ENCODE measurements around the gene ATP5IF1. TPM values are rescaled to one million over a fixed set of nuclear protein-coding genes. Genes with fewer than 3 reads are reported as not detected.

Gene ATP5IF1
- total and polyA plus RNA-seq, 2 of the 4 experiments (the other 2 are of a cell fraction): 33.7 to 105 TPM

DNA sequence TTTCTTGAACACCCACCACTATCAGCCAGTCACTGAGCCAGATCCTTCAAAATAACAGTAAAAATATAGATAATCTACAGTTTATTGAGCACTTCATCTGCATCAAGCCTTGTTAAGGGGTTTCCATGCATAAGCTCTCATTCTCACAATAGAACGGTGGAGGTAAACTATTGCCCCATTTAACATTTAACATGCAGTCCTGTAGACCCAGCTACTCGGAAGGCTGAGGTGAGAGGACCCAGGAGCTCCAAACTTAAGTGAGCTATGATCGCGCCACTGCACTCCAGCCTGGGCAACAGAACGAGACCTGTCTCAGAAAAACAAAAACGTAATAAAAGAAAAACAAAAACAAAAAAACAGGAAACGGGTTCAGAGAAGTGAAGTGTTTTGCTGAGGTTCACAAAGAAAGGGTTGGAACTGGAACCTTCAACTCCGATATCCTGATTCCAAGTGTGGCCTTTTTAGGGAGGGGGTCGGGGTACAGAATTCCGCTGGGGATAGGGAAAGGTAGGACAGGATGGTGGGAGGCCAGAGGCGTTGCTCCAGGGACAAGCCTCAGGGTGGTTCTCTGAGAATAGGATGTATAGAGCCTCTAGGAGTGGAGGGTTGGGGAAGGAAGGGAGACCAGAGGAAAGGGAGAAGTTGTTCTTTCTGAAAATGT lies 11.8 kb downstream of the ATP5IF1 start:
- Histone ChIP-seq H3K23ac (ENCODE audit: low read depth, low read length) (peak overlapping the region; percentile 6; the same call in 1 of the 2 replicates), H2AFZ (replicated peaks; ENCODE audit: low read length, poor library complexity) (peak overlapping the region; percentile 93), H3K79me1 (ENCODE audit: low read depth in 1 of 2, low read length in 2 of 2) (peaks cover 0 to 18% of the 10 kb centered on the region in 2 experiments; a peak in 1 of 4 replicates), H3K9me3 (ENCODE audit: control insufficient read depth, insufficient read depth, low read length) (no peaks in the 10 kb centered on the region), H3K27ac (ENCODE audit: insufficient read depth, low read length) (peak overlapping the region; percentile 68; the same call in 1 of the 2 replicates), H3K27me3 (ENCODE audit: control insufficient read depth, insufficient read depth, low read length) (no peaks in the 10 kb centered on the region), H2BK120ac (ENCODE audit: low read depth, low read length) (peak overlapping the region; percentile 92), H2BK20ac (ENCODE audit: low read depth, low read length) (peak overlapping the region; percentile 90), H4K20me1 (ENCODE audit: insufficient read depth, low read length) (no peaks in the 10 kb centered on the region), H3K9me1 (ENCODE audit: insufficient read depth, low read length) (no peaks in the 10 kb centered on the region; the same call in none of the 2 replicates), H4K8ac (ENCODE audit: low read depth in 2 of 2, low read length in 2 of 2) (peak overlapping the region; percentile 19 to 86; a peak in 3 of 4 replicates), H2BK5ac (ENCODE audit: low read depth, low read length, poor library complexity, severe bottlenecking) (peak overlapping the region; percentile 59), H2AK9ac (replicated peaks; ENCODE audit: low read depth, low read length, poor library complexity) (peak overlapping the region; percentile 56), H2BK15ac (ENCODE audit: low read depth, low read length) (peak overlapping the region; percentile 86; the same call in 1 of the 3 replicates), H3K4me1 (ENCODE audit: control insufficient read depth, insufficient read depth, low read length) (peaks cover 14% of the 10 kb centered on the region), H3K14ac (replicated peaks; ENCODE audit: low read depth, low read length) (no peak overlapping the region; the same call in 1 of the 2 replicates), H3K4me2 (ENCODE audit: low read depth, low read length) (peak overlapping the region; percentile 73), H3K36me3 (ENCODE audit: control insufficient read depth, insufficient read depth, low read length) (no peaks in the 10 kb centered on the region), H4K91ac (ENCODE audit: insufficient read depth, low read depth, low read length) (peak overlapping the region; percentile 68), H2AK5ac (ENCODE audit: low read depth, low read length) (peak overlapping the region; percentile 10; the same call in 1 of the 2 replicates), H3K4me3 (ENCODE audit: insufficient read depth, low read depth, low read length) (peak overlapping the region; percentile 17; the same call in 1 of the 2 replicates), H3K18ac (ENCODE audit: low read depth, low read length) (peak overlapping the region; percentile 18; the same call in 1 of the 2 replicates), H3K56ac (ENCODE audit: extremely low read depth, insufficient read depth, low read length) (peak overlapping the region; percentile 37; the same call in 1 of the 2 replicates), H3K9ac (ENCODE audit: low read depth, low read length) (peak overlapping the region; percentile 54), H3K4ac (ENCODE audit: low read depth, low read length) (peak overlapping the region; percentile 84), H4K5ac (ENCODE audit: low read depth, low read length) (peak overlapping the region; percentile 66)
- ChIA-PET CTCF (interaction anchor here (0.6 to 2.2 kb wide), 9 partner anchors 9 to 269 kb away, joined by 3 to 15 read pairs (median 4); partner anchors contain the start of gene MED18), POLR2A (ENCODE audit: unreplicated experiment) (interaction anchor here (0.5 to 1.2 kb wide), 2 partner anchors 12 to 264 kb away, joined by 6 to 10 read pairs; partner anchors contain the start of gene ATP5IF1)
- dilution Hi-C loops (cut with HindIII; ENCODE audit: low sequenced_read_pairs, unreplicated experiment) (no loop called here), in situ Hi-C loops (cut with MboI; ENCODE audit: low sequenced_read_pairs) (no loop called here), intact Hi-C loops (cut with micrococcal nuclease) (loop anchor here (1.0 to 2.0 kb wide), 3 partner anchors 81 to 258 kb away; partner anchors contain the start of genes MED18 and PHACTR4)
- no TSS peak for BruUV-seq (replicated peaks)
- DNase-seq (no peak), ATAC-seq (ENCODE audit: low read depth) (no peak)
- WGBS, 2 experiments (ENCODE audit: extremely low coverage in 2 of 2, insufficient read length in 1 of 2): 100% methylated on average over 1 of the region's 11 CpGs; no CpG with 5 or more reads in 1 of the 2 experiments
- TF ChIP-seq MAFK (IDR thresholded peaks at IDR 0.05; ENCODE audit: low read depth, low read length) (no peak), FOS (IDR thresholded peaks at IDR 0.05; ENCODE audit: low read depth, low read length) (no peak), BHLHE40 (IDR thresholded peaks at IDR 0.05; ENCODE audit: low read depth, low read length) (no peak), RAD21 (IDR thresholded peaks at IDR 0.05; ENCODE audit: low read length) (no peak), CHD1 (IDR thresholded peaks at IDR 0.05; ENCODE audit: low read depth, low read length) (no peak), RCOR1 (IDR thresholded peaks at IDR 0.05; ENCODE audit: insufficient replicate concordance, low read length) (no peak), MAZ (IDR thresholded peaks at IDR 0.05; ENCODE audit: borderline replicate concordance, low read depth, low read length) (no peak), SMC3 (IDR thresholded peaks at IDR 0.05; ENCODE audit: low read depth, low read length) (no peak), RFX5 (IDR thresholded peaks at IDR 0.05; ENCODE audit: low read depth, low read length) (no peak), POLR2A (IDR thresholded peaks at IDR 0.05; ENCODE audit: low read depth, low read length) (no peak), NFE2L2 (IDR thresholded peaks at IDR 0.05; ENCODE audit: low read depth, low read length) (no peak)
- TF ChIP-seq, protein P1, sequence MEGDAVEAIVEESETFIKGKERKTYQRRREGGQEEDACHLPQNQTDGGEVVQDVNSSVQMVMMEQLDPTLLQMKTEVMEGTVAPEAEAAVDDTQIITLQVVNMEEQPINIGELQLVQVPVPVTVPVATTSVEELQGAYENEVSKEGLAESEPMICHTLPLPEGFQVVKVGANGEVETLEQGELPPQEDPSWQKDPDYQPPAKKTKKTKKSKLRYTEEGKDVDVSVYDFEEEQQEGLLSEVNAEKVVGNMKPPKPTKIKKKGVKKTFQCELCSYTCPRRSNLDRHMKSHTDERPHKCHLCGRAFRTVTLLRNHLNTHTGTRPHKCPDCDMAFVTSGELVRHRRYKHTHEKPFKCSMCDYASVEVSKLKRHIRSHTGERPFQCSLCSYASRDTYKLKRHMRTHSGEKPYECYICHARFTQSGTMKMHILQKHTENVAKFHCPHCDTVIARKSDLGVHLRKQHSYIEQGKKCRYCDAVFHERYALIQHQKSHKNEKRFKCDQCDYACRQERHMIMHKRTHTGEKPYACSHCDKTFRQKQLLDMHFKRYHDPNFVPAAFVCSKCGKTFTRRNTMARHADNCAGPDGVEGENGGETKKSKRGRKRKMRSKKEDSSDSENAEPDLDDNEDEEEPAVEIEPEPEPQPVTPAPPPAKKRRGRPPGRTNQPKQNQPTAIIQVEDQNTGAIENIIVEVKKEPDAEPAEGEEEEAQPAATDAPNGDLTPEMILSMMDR (conservative IDR thresholded peaks at IDR 0.05; ENCODE audit: low read depth, low read length): no peak
- TF ChIP-seq, protein P2, sequence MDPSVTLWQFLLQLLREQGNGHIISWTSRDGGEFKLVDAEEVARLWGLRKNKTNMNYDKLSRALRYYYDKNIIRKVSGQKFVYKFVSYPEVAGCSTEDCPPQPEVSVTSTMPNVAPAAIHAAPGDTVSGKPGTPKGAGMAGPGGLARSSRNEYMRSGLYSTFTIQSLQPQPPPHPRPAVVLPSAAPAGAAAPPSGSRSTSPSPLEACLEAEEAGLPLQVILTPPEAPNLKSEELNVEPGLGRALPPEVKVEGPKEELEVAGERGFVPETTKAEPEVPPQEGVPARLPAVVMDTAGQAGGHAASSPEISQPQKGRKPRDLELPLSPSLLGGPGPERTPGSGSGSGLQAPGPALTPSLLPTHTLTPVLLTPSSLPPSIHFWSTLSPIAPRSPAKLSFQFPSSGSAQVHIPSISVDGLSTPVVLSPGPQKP (IDR thresholded peaks at IDR 0.05; ENCODE audit: borderline replicate concordance, low read depth, low read length): no peak
- TF ChIP-seq, protein P3, sequence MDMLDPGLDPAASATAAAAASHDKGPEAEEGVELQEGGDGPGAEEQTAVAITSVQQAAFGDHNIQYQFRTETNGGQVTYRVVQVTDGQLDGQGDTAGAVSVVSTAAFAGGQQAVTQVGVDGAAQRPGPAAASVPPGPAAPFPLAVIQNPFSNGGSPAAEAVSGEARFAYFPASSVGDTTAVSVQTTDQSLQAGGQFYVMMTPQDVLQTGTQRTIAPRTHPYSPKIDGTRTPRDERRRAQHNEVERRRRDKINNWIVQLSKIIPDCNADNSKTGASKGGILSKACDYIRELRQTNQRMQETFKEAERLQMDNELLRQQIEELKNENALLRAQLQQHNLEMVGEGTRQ (IDR thresholded peaks at IDR 0.05; ENCODE audit: low read depth, low read length): no peak

Measured in IMR-90 (cell line).